ENCODE results near the gene PITRM1. TPM values are rescaled to one million over a fixed set of nuclear protein-coding genes. Genes with fewer than 3 reads are reported as not detected.

The PITRM1 gene
- total RNA-seq, 2 experiments from 2014 or later = 84.8 to 97.9 TPM

DNA sequence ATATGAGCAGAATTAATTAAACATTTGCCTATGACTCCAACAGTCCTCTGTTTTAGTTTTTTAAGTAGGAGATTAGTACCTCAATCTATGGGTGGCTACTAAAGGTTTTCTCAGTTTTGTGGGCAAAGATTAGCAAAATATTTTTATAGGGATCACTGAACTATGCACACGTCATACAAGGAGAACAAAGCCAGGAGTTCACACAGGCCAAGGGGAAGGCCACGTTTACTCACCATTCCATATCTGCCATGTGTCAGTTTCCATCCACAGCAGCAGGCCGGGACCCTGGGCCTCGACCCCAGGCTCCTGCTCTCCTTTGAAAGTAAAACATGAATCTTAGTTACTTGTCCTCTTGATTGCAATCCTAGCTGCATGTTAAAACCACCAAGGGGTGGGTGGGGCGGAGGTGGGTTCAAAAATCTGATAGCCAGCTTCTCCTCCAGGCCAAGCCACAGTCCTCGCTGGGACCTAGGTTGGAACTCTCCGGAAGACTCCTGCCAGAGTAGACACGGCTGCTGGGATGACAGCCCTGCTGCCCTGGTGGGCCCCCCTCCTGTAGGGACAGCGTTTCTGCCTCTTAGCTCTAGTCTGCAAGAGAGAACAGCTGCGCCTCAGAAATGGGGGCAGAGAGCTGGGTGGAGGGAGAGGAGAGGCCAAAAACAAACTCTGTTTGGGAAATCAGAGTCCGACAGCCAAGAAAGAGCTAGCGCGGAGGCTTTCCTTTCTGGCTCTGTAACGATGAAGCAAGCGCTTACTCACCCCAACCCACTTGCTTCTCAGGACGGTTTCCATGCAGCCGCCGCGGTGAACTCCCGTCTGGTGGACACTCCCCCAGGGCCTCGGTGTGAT is 35.6 kb downstream of the PITRM1 start:
- Mint-ChIP-seq H3K4me3 (no peak overlapping the region), H3K27ac (no peak overlapping the region), H3K9me3 (ENCODE audit: low read depth) (no peaks in the 10 kb centered on the region), H3K27me3 (no peaks in the 10 kb centered on the region), H3K4me1 (peaks cover 2% of the 10 kb centered on the region), H3K36me3 (ENCODE audit: low read depth) (peaks cover 80% of the 10 kb centered on the region)
- ATAC-seq (no peak), DNase-seq (no peak)
- ChIA-PET POLR2A (no interaction called here), CTCF (interaction anchor here (1.0 kb wide), 1 partner anchor 11 kb away, joined by 3 read pairs; no protein-coding TSS in a partner anchor)
- intact Hi-C loops (cut with DNase I, micrococcal nuclease) = no loop called here

DNA sequence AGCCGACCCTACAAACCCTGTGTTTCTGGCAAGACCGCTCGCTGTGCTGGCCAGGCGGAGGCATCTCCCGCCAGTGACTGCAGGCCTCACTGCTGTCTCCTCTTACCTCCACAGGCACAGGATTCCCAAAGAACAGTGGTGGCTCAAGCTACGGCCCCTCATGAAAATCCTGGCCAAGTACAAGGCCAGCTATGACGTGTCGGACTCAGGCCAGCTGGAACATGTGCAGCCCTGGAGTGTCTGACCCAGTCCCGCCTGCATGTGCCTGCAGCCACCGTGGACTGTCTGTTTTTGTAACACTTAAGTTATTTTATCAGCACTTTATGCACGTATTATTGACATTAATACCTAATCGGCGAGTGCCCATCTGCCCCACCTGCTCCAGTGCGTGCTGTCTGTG is 36.2 kb downstream of the PITRM1 start:
- no peaks in the 10 kb centered on the region for H3K9me3 Mint-ChIP-seq (ENCODE audit: low read depth)
- peaks cover 83% of the 10 kb centered on the region for H3K36me3 Mint-ChIP-seq (ENCODE audit: low read depth)
- no peak overlapping the region for H3K27ac Mint-ChIP-seq
- ChIA-PET CTCF (interaction anchor here (1.0 kb wide), 1 partner anchor 11 kb away, joined by 3 read pairs; no protein-coding TSS in a partner anchor), POLR2A (no interaction called here)
- ATAC-seq (no peak), DNase-seq (no peak)
- peaks cover 2% of the 10 kb centered on the region for H3K4me1 Mint-ChIP-seq
- H3K4me3 Mint-ChIP-seq = no peak overlapping the region
- H3K27me3 Mint-ChIP-seq = no peaks in the 10 kb centered on the region
- intact Hi-C loops (cut with DNase I, micrococcal nuclease) = no loop called here

DNA sequence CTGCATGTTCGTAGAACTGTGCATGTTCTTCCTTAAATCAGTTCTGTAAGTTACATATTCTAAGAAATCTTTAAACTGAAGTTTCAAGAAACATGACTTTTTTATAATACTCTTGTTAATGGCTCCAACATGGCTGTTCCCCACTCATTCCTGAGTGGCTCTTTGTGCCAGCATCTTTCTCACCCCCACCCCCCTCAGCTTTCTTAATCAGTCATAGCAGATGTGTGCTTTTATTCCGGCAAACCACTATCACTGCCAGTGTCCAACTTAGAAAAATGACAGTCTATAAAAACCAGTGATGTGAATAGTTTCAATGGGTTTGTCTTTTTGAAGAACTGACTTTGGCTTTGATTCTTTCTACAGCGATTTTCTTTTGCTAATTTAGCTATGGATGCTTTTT is 37.6 kb downstream of the PITRM1 start:
- ATAC-seq (no peak), DNase-seq (peak; percentile 1)
- H3K4me1 Mint-ChIP-seq = peaks cover 2% of the 10 kb centered on the region
- H3K27me3 Mint-ChIP-seq = no peaks in the 10 kb centered on the region
- POLR2A ChIA-PET = no interaction called here
- CTCF ChIA-PET = interaction anchor here (0.8 to 1.3 kb wide), 2 partner anchors 9 to 16 kb away, joined by 3 read pairs; no protein-coding TSS in a partner anchor
- H3K27ac Mint-ChIP-seq = peak overlapping the region; percentile 31
- H3K9me3 Mint-ChIP-seq (ENCODE audit: low read depth) = no peaks in the 10 kb centered on the region
- peaks cover 83% of the 10 kb centered on the region for H3K36me3 Mint-ChIP-seq (ENCODE audit: low read depth)
- intact Hi-C loops (cut with DNase I, micrococcal nuclease) = no loop called here
- H3K4me3 Mint-ChIP-seq = no peak overlapping the region

DNA sequence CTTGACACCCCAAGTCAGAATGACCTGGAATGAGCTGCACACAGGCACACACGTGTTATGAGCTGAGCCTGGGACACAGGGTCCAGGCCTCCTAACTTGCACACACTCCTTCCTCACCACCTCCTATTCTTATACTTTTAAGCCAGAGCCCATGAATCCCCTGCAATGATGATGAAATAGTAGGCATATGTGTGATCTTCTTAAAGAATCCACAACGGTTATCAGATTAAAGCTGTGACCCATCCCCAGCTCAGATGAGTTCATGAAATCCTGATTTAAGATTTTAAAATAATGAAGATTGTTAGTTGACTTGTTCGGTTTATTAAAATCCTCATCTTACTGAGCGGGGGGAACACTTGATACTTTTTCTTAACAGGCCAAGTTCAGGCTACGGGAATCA is 38.6 kb downstream of the PITRM1 start:
- H3K27me3 Mint-ChIP-seq = no peaks in the 10 kb centered on the region
- no peak for DNase-seq
- POLR2A ChIA-PET = interaction anchor here (0.6 kb wide), 1 partner anchor 354 kb away, joined by 5 read pairs; no protein-coding TSS in a partner anchor
- no peak overlapping the region for H3K4me3 Mint-ChIP-seq
- H3K9me3 Mint-ChIP-seq (ENCODE audit: low read depth) = no peaks in the 10 kb centered on the region
- H3K4me1 Mint-ChIP-seq = peaks cover 2% of the 10 kb centered on the region
- CTCF ChIA-PET = interaction anchor here (0.7 to 1.3 kb wide), 2 partner anchors 15 to 22 kb away, joined by 3 read pairs; no protein-coding TSS in a partner anchor
- intact Hi-C loops (cut with DNase I, micrococcal nuclease) = no loop called here
- H3K27ac Mint-ChIP-seq = peak overlapping the region; percentile 72
- ATAC-seq = no peak
- H3K36me3 Mint-ChIP-seq (ENCODE audit: low read depth) = peaks cover 82% of the 10 kb centered on the region

DNA sequence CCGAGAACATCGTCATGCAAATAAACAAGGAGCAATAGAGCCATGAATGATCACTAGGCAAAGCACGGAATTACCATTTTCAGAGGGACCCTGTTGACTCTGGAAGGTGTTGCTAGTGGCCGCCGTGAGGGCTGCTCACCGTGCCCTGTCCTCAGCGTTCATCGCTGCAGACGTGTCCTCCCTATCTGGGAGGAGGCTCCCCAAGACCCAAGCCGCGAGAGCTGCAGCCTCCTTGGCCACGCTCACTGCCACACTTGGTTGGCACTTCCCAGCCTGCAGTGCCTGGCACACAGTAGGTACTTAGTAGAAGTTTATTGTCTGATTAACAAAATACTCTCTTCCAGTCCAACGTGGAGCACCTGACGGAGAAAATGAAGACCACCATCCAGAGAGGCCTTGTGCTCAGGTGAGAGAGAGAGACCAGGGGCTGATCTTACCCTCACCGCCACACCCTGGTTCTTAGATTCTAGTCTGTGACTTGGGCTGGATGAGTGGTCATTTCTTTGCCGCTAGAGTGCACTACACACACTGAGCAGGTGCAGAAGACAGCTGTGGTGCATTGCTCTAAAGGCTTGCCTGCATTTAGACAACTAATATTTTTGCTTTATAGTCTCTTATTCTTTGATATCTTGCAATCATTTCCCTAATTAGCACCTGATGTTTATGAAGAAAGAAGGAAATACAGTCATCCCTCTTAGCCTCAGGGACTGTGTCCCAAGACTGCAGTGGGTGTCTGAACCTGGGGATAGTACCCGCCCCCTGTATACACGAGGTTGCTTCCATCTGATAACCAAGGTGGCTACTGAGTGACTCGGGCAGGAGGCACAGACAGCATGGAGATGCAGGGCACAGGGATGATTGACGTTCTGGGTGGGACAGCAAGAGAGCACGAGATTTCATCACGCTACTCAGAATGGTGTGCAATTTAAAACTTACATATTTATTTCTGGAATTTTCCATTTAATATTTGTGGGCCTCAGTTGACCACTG is 40.3 kb downstream of the PITRM1 start:
- Mint-ChIP-seq H3K4me1 (peaks cover 2% of the 10 kb centered on the region), H3K27me3 (no peaks in the 10 kb centered on the region), H3K27ac (no peak overlapping the region), H3K4me3 (no peak overlapping the region), H3K9me3 (ENCODE audit: low read depth) (peaks cover 4% of the 10 kb centered on the region), H3K36me3 (ENCODE audit: low read depth) (peaks cover 84% of the 10 kb centered on the region)
- POLR2A ChIA-PET = no interaction called here
- DNase-seq (peak; percentile 1), ATAC-seq (no peak)
- CTCF ChIA-PET = no interaction called here
- intact Hi-C loops (cut with DNase I, micrococcal nuclease) = no loop called here

DNA sequence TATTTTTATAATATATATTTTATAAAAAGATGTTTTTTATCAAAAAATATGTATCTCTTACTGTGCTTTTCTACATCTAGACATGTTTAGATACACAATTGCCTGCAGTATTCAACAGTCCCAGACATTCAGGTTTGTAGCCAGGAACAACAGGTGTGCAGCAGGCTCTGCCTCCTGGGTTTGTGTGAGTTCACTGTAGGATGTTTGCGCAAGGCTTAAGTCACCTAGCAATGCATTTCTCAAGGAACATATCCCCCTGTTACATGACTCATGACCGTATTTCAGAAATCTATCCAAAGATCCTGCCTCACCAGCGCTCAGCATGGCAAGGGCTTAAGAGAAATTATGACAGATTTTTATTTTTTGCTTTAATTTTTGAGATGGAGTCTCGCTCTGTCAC is 41.5 kb downstream of the PITRM1 start:
- intact Hi-C loops (cut with DNase I, micrococcal nuclease) = no loop called here
- POLR2A ChIA-PET = no interaction called here
- Mint-ChIP-seq H3K27ac (no peak overlapping the region), H3K4me3 (no peak overlapping the region), H3K9me3 (ENCODE audit: low read depth) (peaks cover 4% of the 10 kb centered on the region), H3K4me1 (peaks cover 2% of the 10 kb centered on the region), H3K36me3 (ENCODE audit: low read depth) (peaks cover 85% of the 10 kb centered on the region), H3K27me3 (no peaks in the 10 kb centered on the region)
- CTCF ChIA-PET = no interaction called here
- no peak for ATAC-seq
- DNase-seq = no peak

DNA sequence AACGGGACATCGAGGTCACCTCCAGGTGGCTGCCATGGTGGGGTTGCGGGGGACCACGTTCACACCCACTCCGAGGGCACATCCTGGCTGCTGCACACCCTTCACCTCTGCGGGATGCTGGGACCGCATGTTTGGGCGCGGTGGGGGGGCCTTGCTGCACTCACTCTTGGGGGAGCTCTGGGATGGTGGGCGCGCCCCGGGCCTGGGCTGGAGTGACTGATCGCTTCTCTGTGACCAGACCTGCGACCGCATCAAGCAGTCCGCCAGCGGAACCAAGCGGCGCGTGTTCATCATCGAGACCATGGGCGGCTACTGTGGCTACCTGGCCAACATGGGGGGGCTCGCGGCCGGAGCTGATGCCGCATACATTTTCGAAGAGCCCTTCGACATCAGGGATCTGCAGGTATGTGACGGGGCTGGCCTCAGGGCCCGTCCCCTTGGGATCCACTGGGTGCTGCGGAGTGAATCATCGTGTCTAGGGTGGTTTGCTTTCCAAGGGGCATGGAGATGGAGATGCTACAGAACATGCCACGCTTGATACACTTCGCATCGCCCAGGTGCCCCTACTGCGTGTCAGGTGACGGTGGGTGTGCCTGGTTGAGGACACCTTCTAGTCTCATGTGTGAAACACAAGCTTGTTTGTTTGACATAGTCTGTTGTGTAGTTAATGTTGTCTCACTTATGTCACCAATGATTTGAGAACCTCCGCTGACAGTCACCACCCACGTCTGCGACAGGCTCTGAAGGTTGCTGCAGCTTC is 42.8 kb downstream of the PITRM1 start:
- DNase-seq (no peak), ATAC-seq (no peak)
- ChIA-PET POLR2A (no interaction called here), CTCF (interaction anchor here (0.7 to 0.9 kb wide), 3 partner anchors 10 to 52 kb away, joined by 3 to 4 read pairs (median 3); no protein-coding TSS in a partner anchor)
- Mint-ChIP-seq H3K36me3 (ENCODE audit: low read depth) (peaks cover 91% of the 10 kb centered on the region), H3K27me3 (no peaks in the 10 kb centered on the region), H3K9me3 (ENCODE audit: low read depth) (peaks cover 4% of the 10 kb centered on the region), H3K4me1 (peaks cover 2% of the 10 kb centered on the region), H3K27ac (no peak overlapping the region), H3K4me3 (no peak overlapping the region)
- intact Hi-C loops (cut with DNase I, micrococcal nuclease) = no loop called here

DNA sequence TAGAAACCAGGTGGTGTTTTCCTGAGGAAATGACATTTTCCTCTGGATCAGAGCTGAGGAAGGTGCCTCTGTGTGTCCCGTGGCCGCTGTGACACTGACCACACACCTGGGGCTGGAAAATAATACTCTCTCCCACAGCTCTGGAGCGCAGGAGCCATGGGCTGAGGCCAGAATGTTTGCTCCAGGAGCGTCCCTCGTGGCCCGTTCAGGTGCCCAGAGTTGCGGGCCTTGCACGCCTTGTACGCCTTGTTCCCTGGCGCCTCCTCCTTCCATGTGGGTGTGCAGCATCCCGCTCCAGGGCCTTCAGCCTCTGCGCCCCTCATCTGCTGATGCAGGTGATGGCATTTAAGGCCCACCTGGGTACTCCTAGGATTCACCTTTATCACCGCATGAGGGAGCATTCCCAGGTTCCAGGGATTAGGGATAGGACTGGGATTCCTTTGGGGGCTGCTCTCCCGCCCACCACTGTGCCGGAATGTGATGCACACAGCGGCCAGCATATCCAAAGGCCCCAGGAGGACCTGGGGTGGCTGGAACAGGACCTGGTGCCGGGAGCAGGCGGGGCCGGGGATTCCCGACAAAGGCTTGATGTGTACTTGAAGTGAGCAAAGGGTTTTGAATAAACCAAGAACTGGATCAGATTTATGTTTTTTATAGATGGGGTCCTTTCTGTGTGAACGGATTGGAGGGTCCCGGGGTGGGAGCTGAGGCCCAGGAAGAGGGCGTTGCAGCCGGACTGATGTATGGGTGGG is 44.0 kb downstream of the PITRM1 start:
- Mint-ChIP-seq H3K36me3 (ENCODE audit: low read depth) (peaks cover 90% of the 10 kb centered on the region), H3K4me1 (peaks cover 2% of the 10 kb centered on the region), H3K9me3 (ENCODE audit: low read depth) (peaks cover 4% of the 10 kb centered on the region), H3K27ac (no peak overlapping the region), H3K27me3 (no peaks in the 10 kb centered on the region), H3K4me3 (no peak overlapping the region)
- ChIA-PET CTCF (interaction anchor here (0.8 to 0.9 kb wide), 2 partner anchors 11 to 53 kb away, joined by 3 to 4 read pairs; no protein-coding TSS in a partner anchor), POLR2A (no interaction called here)
- intact Hi-C loops (cut with DNase I, micrococcal nuclease) = no loop called here
- no peak for ATAC-seq
- DNase-seq = no peak

DNA sequence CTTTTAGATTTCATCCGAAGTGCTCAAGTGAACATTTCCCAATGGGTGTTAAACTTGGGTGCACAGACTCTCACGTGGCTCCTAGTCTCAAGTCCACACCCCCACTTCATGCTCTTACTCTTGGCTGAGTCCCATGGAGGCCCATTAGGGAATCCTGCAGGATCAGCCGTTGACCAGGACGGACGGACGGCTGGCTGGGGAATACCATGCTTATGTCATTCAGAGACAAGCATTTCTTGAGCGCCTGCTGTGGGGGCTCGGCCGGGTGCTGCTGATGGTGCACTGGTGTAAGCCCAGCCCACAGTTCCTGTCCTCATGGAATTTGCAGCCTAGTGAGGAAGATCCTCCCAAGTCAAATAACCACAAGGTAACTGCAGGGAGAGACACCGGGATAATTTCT is 44.7 kb downstream of the PITRM1 start:
- H3K27me3 Mint-ChIP-seq = no peaks in the 10 kb centered on the region
- H3K27ac Mint-ChIP-seq = no peak overlapping the region
- peaks cover 91% of the 10 kb centered on the region for H3K36me3 Mint-ChIP-seq (ENCODE audit: low read depth)
- DNase-seq (no peak), ATAC-seq (no peak)
- H3K9me3 Mint-ChIP-seq (ENCODE audit: low read depth) = peaks cover 4% of the 10 kb centered on the region
- intact Hi-C loops (cut with DNase I, micrococcal nuclease) = no loop called here
- peaks cover 2% of the 10 kb centered on the region for H3K4me1 Mint-ChIP-seq
- no peak overlapping the region for H3K4me3 Mint-ChIP-seq
- POLR2A ChIA-PET = no interaction called here
- CTCF ChIA-PET = no interaction called here

DNA sequence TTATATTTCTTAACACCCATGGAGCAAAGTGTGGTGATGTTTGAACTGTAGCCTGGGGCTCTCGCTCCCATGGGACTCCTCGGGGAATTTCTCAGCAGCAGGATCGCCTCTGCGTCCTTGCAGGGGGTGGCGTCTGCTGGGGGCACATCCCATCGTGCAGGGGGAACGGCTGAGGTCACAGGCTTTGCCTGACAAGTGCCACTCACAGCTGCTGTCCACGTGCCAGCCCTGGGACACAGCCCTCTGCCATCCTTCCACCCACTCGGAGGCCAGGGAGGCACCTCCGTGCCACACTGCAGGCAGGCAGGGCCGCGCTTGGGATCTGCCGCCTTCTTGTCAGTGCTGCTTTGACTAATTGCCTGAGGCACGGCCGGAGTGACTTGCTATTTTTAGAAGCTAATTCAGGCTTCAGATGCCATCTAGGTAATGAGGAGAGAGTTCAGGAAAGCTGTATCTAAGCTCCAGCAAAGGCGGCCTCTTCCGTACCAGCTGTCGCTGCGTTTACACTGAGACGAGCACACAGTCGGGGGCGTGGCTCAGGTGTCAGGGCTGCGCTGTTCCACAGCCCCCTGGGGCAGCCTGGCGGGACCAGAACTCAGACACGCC is 45.7 kb downstream of the PITRM1 start:
- Mint-ChIP-seq H3K27me3 (no peaks in the 10 kb centered on the region), H3K4me3 (no peak overlapping the region), H3K27ac (no peak overlapping the region), H3K9me3 (ENCODE audit: low read depth) (peaks cover 4% of the 10 kb centered on the region), H3K4me1 (no peaks in the 10 kb centered on the region), H3K36me3 (ENCODE audit: low read depth) (peaks cover 91% of the 10 kb centered on the region)
- ATAC-seq = no peak
- ChIA-PET POLR2A (no interaction called here), CTCF (no interaction called here)
- no peak for DNase-seq
- intact Hi-C loops (cut with DNase I, micrococcal nuclease) = no loop called here
